ENCODE data around the gene TEPSIN. TPM values are rescaled to one million over a fixed set of nuclear protein-coding genes. Genes with fewer than 3 reads are reported as not detected.

The TEPSIN gene
- total RNA-seq, 1 donor from 2014 or later: 60.0 TPM

DNA sequence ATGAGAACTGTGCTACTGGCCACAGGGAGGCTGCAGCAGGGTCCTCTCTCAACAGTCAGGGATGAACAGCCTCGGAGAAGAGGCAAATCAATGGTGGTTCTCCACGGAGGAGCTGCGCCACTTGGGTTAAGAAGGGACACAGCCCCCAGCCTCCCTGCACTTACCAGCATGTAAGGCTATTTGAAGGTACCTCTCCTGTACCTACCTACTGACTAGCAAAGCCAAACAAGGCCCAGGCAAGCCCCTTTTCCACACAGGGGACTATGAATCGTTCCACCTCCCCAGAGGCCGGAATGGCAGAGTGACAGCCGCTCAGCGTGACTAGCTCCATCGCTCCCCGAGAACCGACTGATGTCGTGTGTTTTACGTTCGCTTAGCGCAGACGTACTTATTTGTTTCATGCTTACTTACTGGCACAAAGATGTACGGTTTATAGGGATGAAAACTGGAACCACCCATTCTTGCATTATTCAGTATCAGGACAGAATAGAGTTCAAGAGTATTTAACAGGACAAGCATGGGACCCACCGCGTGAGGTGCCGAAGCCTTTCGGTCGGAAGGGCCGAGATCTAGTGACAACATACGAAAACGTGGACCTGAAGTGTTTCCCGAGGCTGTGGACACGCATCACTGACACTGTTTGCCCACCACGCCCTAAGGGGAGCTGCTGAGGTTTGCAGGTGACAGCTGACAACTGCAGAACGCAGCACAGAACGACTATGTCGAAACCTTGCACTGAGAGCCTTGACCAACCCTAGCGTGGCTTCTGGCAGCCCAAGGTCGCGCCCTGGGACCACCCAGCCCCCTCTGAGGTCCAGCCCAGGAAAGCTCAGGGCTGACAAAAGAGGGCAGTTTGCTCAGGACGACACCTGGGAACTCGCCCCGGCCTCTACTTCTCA lies 1.0 kb downstream of the TEPSIN start:
- intact Hi-C loops (cut with micrococcal nuclease): no loop called here

DNA sequence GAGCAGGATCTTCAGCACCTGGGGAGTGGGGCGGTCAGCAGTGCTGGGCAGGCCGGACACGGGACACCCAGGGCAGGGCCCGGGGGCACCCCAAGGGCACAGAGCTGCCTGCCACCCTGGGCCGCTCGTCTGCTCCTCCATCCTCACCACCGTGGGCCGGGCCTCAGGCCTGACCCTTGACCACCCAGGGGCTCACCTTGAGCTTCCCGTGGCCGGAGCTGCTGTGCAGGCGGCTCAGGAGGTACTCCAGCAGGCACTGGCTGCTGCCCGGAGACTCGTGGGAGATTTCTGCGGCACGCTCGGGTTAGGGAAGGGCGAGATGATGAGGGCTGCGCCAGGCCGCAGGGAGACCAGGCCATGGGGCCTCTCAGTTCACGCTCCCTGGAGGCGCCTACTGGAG lies 2.1 kb downstream of the TEPSIN start:
- intact Hi-C loops (cut with micrococcal nuclease): no loop called here

DNA sequence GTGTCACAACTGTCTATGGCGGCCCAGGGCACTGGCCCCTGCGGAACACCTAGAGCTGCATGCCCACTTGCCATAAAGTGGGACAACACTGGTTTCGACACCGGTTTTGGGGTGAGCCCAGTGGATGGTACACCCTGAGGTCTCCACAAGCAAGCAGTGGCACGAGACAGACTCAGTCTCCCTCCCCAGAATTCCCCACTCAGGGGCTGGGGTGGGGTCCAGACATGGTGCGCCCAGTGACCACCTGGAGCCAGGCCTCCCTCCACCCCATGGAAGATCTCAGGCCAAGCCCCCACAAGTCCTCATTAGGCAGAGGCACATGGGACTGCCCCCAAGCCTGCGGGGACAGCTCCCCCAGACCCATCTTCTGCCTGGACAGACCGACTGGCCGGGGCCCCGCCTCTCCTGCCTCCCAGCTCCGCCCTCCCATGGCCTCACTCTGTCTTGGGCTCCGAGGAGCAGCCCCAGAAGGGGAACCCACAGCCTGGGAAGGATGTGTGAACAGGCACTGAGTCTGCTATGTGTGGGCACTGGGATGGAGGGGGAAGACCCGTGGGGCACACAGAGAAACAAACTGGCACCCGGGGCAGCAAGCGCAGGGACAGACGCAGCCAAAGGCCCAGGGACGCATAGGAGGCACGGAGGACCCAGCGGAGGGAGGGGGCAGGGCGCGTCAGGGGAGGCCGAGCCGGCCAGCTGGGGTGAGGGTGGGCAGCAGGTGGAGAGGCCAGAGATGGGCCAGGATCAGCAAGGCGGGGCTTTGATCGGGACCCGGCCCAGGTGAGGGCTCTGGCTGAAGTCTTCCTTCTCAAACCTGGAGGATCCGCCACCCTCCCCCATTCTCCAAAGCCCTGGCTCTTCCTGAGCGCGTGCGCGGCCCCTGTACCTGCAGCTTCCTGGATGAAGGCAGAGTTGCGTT lies 2.8 kb downstream of the TEPSIN start:
- intact Hi-C loops (cut with micrococcal nuclease): no loop called here

- intact Hi-C loops (cut with micrococcal nuclease): no loop called here
Measured at GRCh38 chr17:81234940-81235821, 3.7 kb downstream of the TEPSIN start.

DNA sequence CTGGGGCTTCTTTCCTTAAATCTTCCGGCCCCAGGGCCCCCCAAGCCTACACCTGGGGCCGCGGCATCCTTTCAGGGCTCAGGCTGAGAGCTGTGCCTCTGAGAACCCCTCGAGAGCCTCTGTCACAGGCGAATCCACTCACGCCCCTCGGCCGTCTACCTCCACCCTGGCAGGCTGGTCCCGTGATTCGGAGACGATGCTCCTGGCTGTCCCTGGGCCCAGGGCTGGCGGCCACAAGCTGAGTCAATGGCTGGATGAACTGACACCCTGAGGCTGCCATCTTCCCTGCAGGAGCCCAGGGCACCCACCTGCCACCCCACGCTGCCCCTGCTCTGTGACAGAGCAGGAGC lies 4.4 kb downstream of the TEPSIN start:
- intact Hi-C loops (cut with micrococcal nuclease): no loop called here

GRCh38 chr17:81233811-81234505 lies 4.9 kb downstream of the TEPSIN start:
- intact Hi-C loops (cut with micrococcal nuclease): no loop called here

DNA sequence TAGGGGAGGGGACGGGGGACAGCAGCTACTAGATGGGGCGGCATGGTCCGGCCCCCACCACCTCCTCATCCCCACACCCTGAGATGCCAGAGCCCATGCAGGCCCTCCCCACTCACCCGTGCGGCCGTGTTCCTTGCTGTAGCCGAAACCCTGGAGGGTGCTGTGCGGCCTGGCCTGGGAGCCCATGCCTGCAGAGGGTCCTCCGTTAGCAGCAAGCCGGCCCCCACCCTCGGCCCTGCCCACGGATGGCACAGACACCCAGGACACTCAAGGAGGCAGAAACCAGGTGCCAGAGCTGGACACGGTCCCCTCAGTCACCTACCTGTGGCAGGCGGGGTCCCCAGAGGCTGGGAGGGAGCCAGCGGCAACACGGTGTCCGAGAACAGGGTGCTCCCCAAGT lies 5.5 kb downstream of the TEPSIN start:
- intact Hi-C loops (cut with micrococcal nuclease): no loop called here

GRCh38 chr17:81232616-81233241 lies 6.1 kb downstream of the TEPSIN start:
- intact Hi-C loops (cut with micrococcal nuclease): no loop called here

DNA sequence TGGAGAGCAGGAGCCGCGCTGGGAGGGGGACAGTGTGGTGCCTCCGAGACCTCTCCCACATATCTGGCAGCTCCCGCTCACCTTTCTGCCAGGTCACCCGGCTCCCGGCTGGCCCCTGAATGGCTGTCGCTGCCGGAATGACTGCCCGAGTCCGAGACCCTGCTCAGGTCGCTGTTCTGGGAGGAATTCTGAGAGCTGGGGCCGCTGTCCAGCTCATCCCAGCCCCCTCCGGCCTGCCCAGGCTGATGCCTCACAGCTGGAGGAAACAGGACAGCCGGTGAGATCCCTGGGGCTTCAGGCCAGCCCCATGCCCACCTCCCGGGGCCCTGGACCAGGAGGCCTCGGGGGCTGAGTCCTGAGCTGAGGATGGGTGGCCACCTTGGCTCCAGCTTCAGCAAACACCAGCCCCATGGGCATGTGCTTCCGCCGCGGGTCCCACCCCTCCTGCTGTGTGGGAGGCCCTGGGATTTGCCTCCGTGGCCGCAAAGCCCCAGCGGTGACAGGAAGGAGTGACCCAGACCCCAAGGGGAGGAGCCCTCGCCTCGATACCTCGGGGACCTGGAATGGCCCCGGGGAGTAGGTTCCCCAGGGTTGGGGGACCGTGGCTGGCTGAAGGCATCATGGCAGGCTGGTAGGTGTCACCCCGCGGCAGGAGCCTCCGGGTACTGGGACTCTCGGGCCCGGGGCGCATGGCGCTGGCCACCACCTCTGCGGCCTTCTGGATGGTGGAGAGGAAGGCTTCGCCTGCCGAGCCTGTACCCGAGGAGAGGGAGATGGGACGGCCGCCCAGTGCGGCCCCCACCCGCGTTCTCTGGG lies 6.9 kb downstream of the TEPSIN start:
- intact Hi-C loops (cut with micrococcal nuclease): no loop called here

GRCh38 chr17:81231121-81231645 lies 7.7 kb downstream of the TEPSIN start:
- intact Hi-C loops (cut with micrococcal nuclease): no loop called here

DNA sequence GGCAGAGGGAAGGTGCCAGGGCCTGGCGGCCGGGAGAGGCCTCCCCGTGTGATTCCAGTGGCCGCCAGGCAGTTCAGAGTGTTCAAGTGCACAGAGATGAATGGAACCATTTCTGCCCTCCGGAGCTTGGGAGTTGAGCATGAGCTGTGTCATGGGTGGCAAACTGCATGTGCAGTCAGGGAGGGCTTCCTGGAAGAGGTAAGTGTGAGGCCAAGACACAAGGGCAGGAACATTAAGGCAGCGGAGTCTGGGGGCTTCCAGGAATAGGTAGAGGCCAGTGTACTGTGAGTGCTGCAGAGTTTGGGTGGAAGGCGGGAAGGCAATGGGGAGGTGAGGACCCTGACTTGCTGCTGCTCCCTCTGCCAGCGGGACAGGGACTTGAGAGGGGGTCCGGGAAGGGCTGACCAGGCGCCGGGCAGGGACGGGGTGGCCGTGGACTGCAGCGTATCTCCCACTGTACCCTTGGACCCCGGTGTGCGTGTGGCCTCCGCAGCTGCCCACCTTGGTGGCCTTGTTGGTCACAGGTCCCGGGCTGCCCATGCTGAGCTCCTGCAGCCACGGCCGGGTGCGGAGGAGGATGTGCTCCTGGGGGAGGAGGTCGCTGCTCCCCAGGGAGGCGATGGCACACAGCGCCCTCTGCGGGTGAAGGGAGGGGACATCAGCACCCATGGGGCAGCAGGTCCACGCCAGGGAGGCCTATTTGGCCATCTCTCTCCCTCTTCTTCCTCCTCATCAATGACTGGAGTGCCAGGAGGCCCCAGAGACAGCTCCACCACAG lies 8.6 kb downstream of the TEPSIN start:
- intact Hi-C loops (cut with micrococcal nuclease): no loop called here

- intact Hi-C loops (cut with micrococcal nuclease): no loop called here
Measured at GRCh38 chr17:81229666-81229920, 9.3 kb downstream of the TEPSIN start.

- intact Hi-C loops (cut with micrococcal nuclease): no loop called here
Measured at GRCh38 chr17:81228834-81229665, 9.8 kb downstream of the TEPSIN start.

- intact Hi-C loops (cut with micrococcal nuclease): no loop called here
Measured at GRCh38 chr17:81228420-81228819, 10.4 kb downstream of the TEPSIN start.

- intact Hi-C loops (cut with micrococcal nuclease): loop anchor here (1.0 kb wide), 1 partner anchor 12 kb away; the partner anchor contains the start of genes NDUFAF8 and TEPSIN
Measured at GRCh38 chr17:81227630-81228029, 11.2 kb downstream of the TEPSIN start.

GRCh38 chr17:81223762-81224130 lies 15.1 kb downstream of the TEPSIN start:
- intact Hi-C loops (cut with micrococcal nuclease): loop anchor here (1.0 to 5.0 kb wide), 7 partner anchors 16 to 961 kb away; partner anchors contain the start of genes NDUFAF8 and TEPSIN

Data from T-helper 1 cell treated with Interleukin-12 subunit alpha and Interleukin-12 subunit beta and Interleukin-4 antibody, amounts not matched to agents 30 ng/mL and 1 ng/mL, for 36 hours (primary cell).